Epithelial cell of proximal tubule (primary cell): Measurements from ENCODE around the gene MTHFD1L. TPM values are rescaled to one million over a fixed set of nuclear protein-coding genes. Genes with fewer than 3 reads are reported as not detected.

Experiments used
- DNase-seq: peaks from one replicate; pipeline ENCODE4 v3.0.0-alpha.2; 2011; ENCODE audit warnings: low read depth
- H3K4me3 ChIP-seq: 2 replicates; pipeline ENCODE4 v1.5.1; 2011; ENCODE audit warnings: low read depth, mild to moderate bottlenecking, low read length
- CTCF ChIP-seq: conservative IDR thresholded peaks from 2 replicates; pipeline ENCODE4 v1.5.1; 2012; ENCODE audit warnings: low read depth, mild to moderate bottlenecking, low read length
- total RNA-seq: library from RNA; depleted of rRNA; stranded (reverse); fragments of >200 nt; gene quantifications from 2 replicates; pipeline ENCODE4 v1.2.3, GENCODE V29; 2015

MTHFD1L gene
- total RNA-seq, 1 donor from 2014 or later, result 39.5 TPM

- no peak overlapping the region for H3K4me3 ChIP-seq
- no peak for DNase-seq
- no peak for TF ChIP-seq CTCF
Observed at GRCh38 chr6:151128763-151129370, 263.4 kb downstream of the MTHFD1L start.

- no peak overlapping the region for H3K4me3 ChIP-seq
- TF ChIP-seq CTCF, result no peak
- no peak for DNase-seq
Observed at GRCh38 chr6:151130329-151130728, 264.8 kb downstream of the MTHFD1L start.

- no peak for DNase-seq
- no peak for TF ChIP-seq CTCF
- no peak overlapping the region for H3K4me3 ChIP-seq
Observed at GRCh38 chr6:151131324-151132007, 266.0 kb downstream of the MTHFD1L start.

GRCh38 chr6:151136141-151136755, 270.7 kb downstream of the MTHFD1L start:
- no peak for TF ChIP-seq CTCF
- DNase-seq, result peak; percentile 57
- H3K4me3 ChIP-seq, result peak overlapping the region; percentile 35

GRCh38 chr6:151137542-151137941, 272.0 kb downstream of the MTHFD1L start:
- DNase-seq, result no peak
- no peak for TF ChIP-seq CTCF
- H3K4me3 ChIP-seq, result no peak overlapping the region

- H3K4me3 ChIP-seq, result no peak overlapping the region
- TF ChIP-seq CTCF, result no peak
- DNase-seq, result no peak
Observed at GRCh38 chr6:151139524-151139923, 274.0 kb downstream of the MTHFD1L start.
